T-helper 17 cell (primary cell): ENCODE measurements around the gene OR4K5. TPM values are rescaled to one million over a fixed set of nuclear protein-coding genes. Genes with fewer than 3 reads are reported as not detected.

Experiments used
- ATAC-seq: fragments of 150-1000 bp; cut with Tn5 transposase; 2 replicates; pipeline ENCODE4 v1.10.0; 2021; ENCODE audit warnings: mild to moderate bottlenecking, moderate library complexity
- DNase-seq, 3 donors: peaks; one replicate each; pipeline versions ENCODE4 v3.0.0 to v3.0.0-alpha.2; 2020 to 2021
- H3K9me3 ChIP-seq: one replicate; pipeline ENCODE4 v1.7.0; 2013; ENCODE audit warnings: low read length, mild to moderate bottlenecking; ENCODE audit not compliant: control insufficient read depth, poor library complexity, severe bottlenecking
- H3K27ac Mint-ChIP-seq: one replicate; pipeline ENCODE4 v1.8.0; 2022; ENCODE audit warnings: mild to moderate bottlenecking, moderate library complexity, mixed read lengths
- H3K27me3 Mint-ChIP-seq: one replicate; pipeline ENCODE4 v1.8.0; 2022; ENCODE audit warnings: mixed read lengths
- H3K36me3 Mint-ChIP-seq: one replicate; pipeline ENCODE4 v1.8.0; 2022; ENCODE audit warnings: low read depth, mixed read lengths
- H3K4me1 Mint-ChIP-seq: one replicate; pipeline ENCODE4 v1.8.0; 2022; ENCODE audit warnings: mild to moderate bottlenecking, mixed read lengths
- H3K4me3 Mint-ChIP-seq: one replicate; pipeline ENCODE4 v1.8.0; 2022; ENCODE audit warnings: mild to moderate bottlenecking, moderate library complexity, mixed read lengths
- total RNA-seq, 4 donors: library from RNA in 2 of 4; stranded (reverse) in 2 of 4; gene quantifications; one replicate each; pipeline ENCODE4 v1.2.3 and lab custom pipeline; 2022 to 2026

The OR4K5 gene, protein sequence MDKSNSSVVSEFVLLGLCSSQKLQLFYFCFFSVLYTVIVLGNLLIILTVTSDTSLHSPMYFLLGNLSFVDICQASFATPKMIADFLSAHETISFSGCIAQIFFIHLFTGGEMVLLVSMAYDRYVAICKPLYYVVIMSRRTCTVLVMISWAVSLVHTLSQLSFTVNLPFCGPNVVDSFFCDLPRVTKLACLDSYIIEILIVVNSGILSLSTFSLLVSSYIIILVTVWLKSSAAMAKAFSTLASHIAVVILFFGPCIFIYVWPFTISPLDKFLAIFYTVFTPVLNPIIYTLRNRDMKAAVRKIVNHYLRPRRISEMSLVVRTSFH
- total RNA-seq (not detected), total RNA-seq (lab: John Stamatoyannopoulos, UW) (0 reads per million in 2 donors)

DNA sequence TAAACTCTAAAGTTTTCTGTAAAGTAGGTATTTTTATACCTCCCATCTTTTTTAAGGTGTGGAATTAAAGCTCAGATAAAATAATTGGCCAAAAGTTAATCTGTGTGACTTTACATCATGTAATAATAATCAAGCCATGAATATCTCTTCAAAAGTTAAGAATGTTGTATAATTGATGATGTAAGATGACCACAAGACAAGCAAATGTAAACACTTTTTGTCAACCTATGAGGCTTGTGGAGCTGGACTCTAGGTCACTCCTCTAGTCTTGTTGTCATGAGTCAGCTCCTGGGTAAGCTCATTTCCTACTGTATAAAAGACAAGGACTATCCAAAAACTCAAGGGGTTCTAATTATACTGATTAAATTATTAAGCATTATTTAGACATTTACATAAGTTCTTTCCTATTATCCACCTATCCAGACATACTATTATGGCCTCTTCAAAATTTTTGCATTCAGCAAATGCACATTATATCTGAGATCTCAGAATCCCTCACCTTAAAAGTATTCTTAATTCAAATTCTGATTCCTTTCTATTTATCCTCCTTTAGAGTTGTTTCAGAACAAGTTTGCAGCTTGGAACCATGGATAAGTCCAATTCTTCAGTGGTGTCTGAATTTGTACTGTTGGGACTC, at the start of gene OR4K5:
TSS of gene OR4K5 (plus strand) at position 587 of the 637 bp plus-strand sequence. CDS start at position 587, 0 bp downstream.
- DNase-seq (no peak), ATAC-seq (no peak)
- Mint-ChIP-seq H3K4me3 (no peak within 1 kb of the TSS), H3K4me1 (no peaks in the 10 kb centered on the region), H3K36me3 (no peaks in the 10 kb centered on the region), H3K27me3 (no peaks in the 10 kb centered on the region), H3K27ac (no peak within 1 kb of the TSS)
- no peaks in the 10 kb centered on the region for H3K9me3 ChIP-seq

DNA sequence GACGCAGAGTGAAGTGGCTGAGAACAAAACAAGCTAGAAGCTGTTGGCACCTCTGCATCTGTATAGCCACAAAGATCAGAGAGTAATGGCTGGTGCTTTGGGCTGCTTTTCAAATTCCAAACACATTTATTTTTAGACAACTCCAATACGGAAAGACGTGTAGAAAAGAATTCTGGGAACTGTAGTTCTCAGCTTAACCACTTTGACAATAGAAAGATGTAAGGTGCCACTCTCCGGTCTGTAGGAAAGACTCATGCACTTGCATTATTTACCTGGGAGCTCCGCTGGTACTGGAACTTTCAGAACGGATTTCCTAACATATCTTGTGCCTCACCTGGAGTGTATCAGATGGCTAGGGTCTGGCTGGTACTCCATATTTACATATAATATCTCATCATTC, 47.2 kb upstream of the OR4K5 start:
- Mint-ChIP-seq H3K27ac (no peak overlapping the region), H3K36me3 (no peaks in the 10 kb centered on the region), H3K27me3 (no peaks in the 10 kb centered on the region), H3K4me3 (no peak overlapping the region), H3K4me1 (peaks cover 4% of the 10 kb centered on the region)
- H3K9me3 ChIP-seq, result no peaks in the 10 kb centered on the region
- ATAC-seq, result no peak
- no peak for DNase-seq

GRCh38 chr14:19874842-19875241, 45.6 kb upstream of the OR4K5 start, which contains the start of gene OR4K2:
OR4K2 (plus strand) TSS chr14:19875142; CDS start chr14:19876268, 1,126 bp downstream.
- ATAC-seq (no peak), DNase-seq (no peak)
- no peaks in the 10 kb centered on the region for H3K27me3 Mint-ChIP-seq
- no peak within 1 kb of the TSS for H3K4me3 Mint-ChIP-seq
- H3K27ac Mint-ChIP-seq, result no peak within 1 kb of the TSS
- peaks cover 4% of the 10 kb centered on the region for H3K4me1 Mint-ChIP-seq
- H3K36me3 Mint-ChIP-seq, result no peaks in the 10 kb centered on the region
- H3K9me3 ChIP-seq, result no peaks in the 10 kb centered on the region

GRCh38 chr14:19878029-19878642, 42.3 kb upstream of the OR4K5 start:
- no peaks in the 10 kb centered on the region for H3K27me3 Mint-ChIP-seq
- ATAC-seq (no peak), DNase-seq (no peak)
- H3K4me3 Mint-ChIP-seq, result no peak overlapping the region
- no peaks in the 10 kb centered on the region for H3K9me3 ChIP-seq
- peaks cover 6% of the 10 kb centered on the region for H3K4me1 Mint-ChIP-seq
- no peaks in the 10 kb centered on the region for H3K36me3 Mint-ChIP-seq
- no peak overlapping the region for H3K27ac Mint-ChIP-seq

GRCh38 chr14:19895282-19895681, 25.1 kb upstream of the OR4K5 start:
- peaks cover 5% of the 10 kb centered on the region for H3K9me3 ChIP-seq
- H3K27me3 Mint-ChIP-seq, result no peaks in the 10 kb centered on the region
- DNase-seq (no peak), ATAC-seq (no peak)
- no peak overlapping the region for H3K27ac Mint-ChIP-seq
- no peaks in the 10 kb centered on the region for H3K4me1 Mint-ChIP-seq
- no peak overlapping the region for H3K4me3 Mint-ChIP-seq
- H3K36me3 Mint-ChIP-seq, result peaks cover 2% of the 10 kb centered on the region

GRCh38 chr14:19900999-19901398, 19.4 kb upstream of the OR4K5 start:
- H3K9me3 ChIP-seq, result no peaks in the 10 kb centered on the region
- H3K36me3 Mint-ChIP-seq, result no peaks in the 10 kb centered on the region
- no peak for ATAC-seq

DNA sequence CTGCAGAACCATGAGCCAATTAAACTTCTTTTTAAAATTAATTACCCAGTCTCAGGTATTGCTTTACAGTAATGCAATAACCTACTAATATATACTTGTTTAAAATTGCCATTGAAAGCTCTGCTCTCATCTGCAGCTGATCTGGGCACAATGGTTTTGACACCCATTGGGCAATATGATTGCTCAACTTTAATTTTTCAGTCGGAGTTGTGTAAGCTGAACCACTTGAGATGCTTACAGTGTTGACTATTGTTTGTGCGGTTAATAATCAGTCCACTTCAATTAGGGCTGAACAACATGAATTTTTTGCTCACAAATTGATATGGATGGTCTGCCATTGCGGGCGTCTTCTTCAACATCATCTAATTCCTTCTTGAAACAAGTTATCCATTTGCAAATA, 18.0 kb upstream of the OR4K5 start:
- Mint-ChIP-seq H3K27ac (no peak overlapping the region), H3K27me3 (no peaks in the 10 kb centered on the region), H3K36me3 (no peaks in the 10 kb centered on the region), H3K4me3 (no peak overlapping the region), H3K4me1 (no peaks in the 10 kb centered on the region)
- no peaks in the 10 kb centered on the region for H3K9me3 ChIP-seq
- ATAC-seq (no peak), DNase-seq (no peak)

More at GRCh38 chr14:19900999-19901398, 19.4 kb upstream of the OR4K5 start:
- Mint-ChIP-seq H3K4me1 (no peaks in the 10 kb centered on the region), H3K27ac (no peak overlapping the region), H3K4me3 (no peak overlapping the region), H3K27me3 (no peaks in the 10 kb centered on the region)
- DNase-seq, result no peak

DNA sequence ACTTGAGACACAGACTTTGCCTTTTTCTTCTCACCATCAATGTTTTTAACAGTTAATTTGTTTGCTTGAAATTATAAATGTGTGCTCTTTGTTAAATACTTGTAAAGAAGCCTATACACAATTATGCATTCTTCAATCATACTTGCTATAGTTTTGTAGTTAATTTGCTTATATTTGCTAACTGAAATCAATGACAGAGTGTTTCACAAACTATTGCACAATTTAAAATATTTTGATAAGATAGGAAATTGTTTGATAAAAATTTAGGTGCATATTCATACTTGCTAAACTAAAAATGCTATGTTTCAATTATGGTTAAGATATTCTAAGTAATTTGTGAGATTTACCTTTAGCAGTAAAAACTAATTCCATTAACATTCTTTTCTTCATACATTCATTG, 13.7 kb upstream of the OR4K5 start:
- Mint-ChIP-seq H3K27me3 (no peaks in the 10 kb centered on the region), H3K4me1 (no peaks in the 10 kb centered on the region), H3K36me3 (no peaks in the 10 kb centered on the region), H3K4me3 (no peak overlapping the region), H3K27ac (no peak overlapping the region)
- ATAC-seq (no peak), DNase-seq (no peak)
- no peaks in the 10 kb centered on the region for H3K9me3 ChIP-seq

DNA sequence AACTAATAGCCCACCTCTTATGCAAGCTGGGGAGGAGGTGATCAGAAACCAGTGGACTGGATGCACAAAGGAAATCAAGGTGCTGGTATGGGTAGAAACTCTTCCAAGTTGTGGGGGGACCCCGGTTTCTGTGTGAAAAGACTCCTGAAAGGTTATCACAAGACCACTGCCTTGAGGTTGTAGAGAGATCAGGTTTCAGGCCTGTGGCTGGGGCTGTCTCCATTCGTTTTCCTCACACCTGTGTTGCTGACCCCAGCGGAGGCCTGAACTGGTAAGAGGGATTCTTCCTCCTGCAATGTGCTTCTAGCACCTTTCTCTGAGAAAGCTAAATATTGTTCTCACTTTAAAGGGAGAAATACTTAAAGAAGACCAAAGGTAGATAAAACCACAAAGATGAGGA, 9.3 kb upstream of the OR4K5 start:
- Mint-ChIP-seq H3K36me3 (no peaks in the 10 kb centered on the region), H3K27ac (no peak overlapping the region), H3K4me1 (no peaks in the 10 kb centered on the region), H3K27me3 (no peaks in the 10 kb centered on the region), H3K4me3 (no peak overlapping the region)
- DNase-seq, result no peak
- no peaks in the 10 kb centered on the region for H3K9me3 ChIP-seq
- ATAC-seq, result no peak

- ATAC-seq (no peak), DNase-seq (no peak)
- no peaks in the 10 kb centered on the region for H3K9me3 ChIP-seq
- no peak overlapping the region for H3K27ac Mint-ChIP-seq
- H3K4me3 Mint-ChIP-seq, result no peak overlapping the region
- no peaks in the 10 kb centered on the region for H3K36me3 Mint-ChIP-seq
- no peaks in the 10 kb centered on the region for H3K4me1 Mint-ChIP-seq
- H3K27me3 Mint-ChIP-seq, result no peaks in the 10 kb centered on the region
Measured at GRCh38 chr14:19917243-19917642, 3.2 kb upstream of the OR4K5 start.

DNA sequence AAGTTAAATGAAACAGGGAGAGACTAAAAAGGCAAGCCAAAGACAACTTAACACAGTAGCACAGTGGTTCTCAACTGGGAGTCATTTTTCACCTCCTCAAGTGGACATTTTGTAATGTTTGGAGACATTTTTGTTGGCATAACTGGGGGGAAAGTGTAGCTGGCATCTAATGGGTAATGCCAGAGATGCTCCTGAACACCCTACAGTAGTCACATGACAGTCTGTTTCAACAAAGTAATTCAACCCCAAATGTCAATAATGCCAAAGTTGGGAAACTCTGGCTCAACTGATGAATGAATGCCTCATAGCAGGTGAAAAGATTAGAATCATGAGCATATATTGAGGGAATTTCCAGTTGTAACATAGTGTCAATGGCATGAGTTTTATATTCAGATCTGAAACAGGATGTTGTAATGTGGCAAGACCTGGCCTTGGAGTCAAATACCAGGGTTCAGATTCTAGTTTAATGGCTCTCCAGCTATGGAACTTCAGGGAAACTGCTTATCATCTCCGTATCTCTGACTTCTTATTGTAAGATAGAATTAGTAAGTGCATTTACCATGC, 2.4 kb upstream of the OR4K5 start:
- no peak overlapping the region for H3K4me3 Mint-ChIP-seq
- no peaks in the 10 kb centered on the region for H3K4me1 Mint-ChIP-seq
- no peaks in the 10 kb centered on the region for H3K36me3 Mint-ChIP-seq
- no peak for ATAC-seq
- no peak for DNase-seq
- no peaks in the 10 kb centered on the region for H3K9me3 ChIP-seq
- no peak overlapping the region for H3K27ac Mint-ChIP-seq
- no peaks in the 10 kb centered on the region for H3K27me3 Mint-ChIP-seq

- H3K27ac Mint-ChIP-seq, result no peak overlapping the region
- no peaks in the 10 kb centered on the region for H3K4me1 Mint-ChIP-seq
- H3K36me3 Mint-ChIP-seq, result no peaks in the 10 kb centered on the region
- no peak overlapping the region for H3K4me3 Mint-ChIP-seq
- no peaks in the 10 kb centered on the region for H3K27me3 Mint-ChIP-seq
- DNase-seq, result no peak
- ATAC-seq, result no peak
- no peaks in the 10 kb centered on the region for H3K9me3 ChIP-seq
Measured at GRCh38 chr14:19918553-19919264, 1.7 kb upstream of the OR4K5 start.

DNA sequence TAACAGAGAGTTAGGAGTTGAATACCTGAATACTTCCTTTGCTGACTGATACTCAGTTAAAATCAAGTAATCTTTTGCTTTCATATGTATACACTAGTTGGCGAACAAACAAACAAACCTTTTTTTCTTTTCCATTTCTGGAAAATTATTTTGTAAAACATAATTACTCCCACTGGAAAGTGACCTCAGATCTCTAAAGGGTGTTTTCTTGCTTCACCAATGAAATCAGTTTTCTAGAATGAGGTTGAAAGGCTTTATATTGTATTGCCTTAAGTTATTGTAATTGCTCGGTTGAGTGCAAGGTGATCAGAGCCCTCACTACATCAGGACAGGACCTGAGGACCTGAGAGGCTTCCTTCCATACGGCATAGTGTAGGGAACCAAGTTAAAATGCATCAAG, 10.2 kb downstream of the OR4K5 start, which contains the start of gene OR4K1:
TSS of gene OR4K1 (plus strand) at position 301 of the 400 bp plus-strand sequence. CDS start 4,750 bp downstream, outside the sequence.
- no peaks in the 10 kb centered on the region for H3K4me1 Mint-ChIP-seq
- H3K27ac Mint-ChIP-seq, result no peak within 1 kb of the TSS
- no peaks in the 10 kb centered on the region for H3K27me3 Mint-ChIP-seq
- no peaks in the 10 kb centered on the region for H3K9me3 ChIP-seq
- ATAC-seq, result no peak
- DNase-seq, result no peak
- no peak within 1 kb of the TSS for H3K4me3 Mint-ChIP-seq
- H3K36me3 Mint-ChIP-seq, result no peaks in the 10 kb centered on the region
